Measurements from ENCODE around the gene E2F1.

The E2F1 gene, protein sequence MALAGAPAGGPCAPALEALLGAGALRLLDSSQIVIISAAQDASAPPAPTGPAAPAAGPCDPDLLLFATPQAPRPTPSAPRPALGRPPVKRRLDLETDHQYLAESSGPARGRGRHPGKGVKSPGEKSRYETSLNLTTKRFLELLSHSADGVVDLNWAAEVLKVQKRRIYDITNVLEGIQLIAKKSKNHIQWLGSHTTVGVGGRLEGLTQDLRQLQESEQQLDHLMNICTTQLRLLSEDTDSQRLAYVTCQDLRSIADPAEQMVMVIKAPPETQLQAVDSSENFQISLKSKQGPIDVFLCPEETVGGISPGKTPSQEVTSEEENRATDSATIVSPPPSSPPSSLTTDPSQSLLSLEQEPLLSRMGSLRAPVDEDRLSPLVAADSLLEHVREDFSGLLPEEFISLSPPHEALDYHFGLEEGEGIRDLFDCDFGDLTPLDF

DNA sequence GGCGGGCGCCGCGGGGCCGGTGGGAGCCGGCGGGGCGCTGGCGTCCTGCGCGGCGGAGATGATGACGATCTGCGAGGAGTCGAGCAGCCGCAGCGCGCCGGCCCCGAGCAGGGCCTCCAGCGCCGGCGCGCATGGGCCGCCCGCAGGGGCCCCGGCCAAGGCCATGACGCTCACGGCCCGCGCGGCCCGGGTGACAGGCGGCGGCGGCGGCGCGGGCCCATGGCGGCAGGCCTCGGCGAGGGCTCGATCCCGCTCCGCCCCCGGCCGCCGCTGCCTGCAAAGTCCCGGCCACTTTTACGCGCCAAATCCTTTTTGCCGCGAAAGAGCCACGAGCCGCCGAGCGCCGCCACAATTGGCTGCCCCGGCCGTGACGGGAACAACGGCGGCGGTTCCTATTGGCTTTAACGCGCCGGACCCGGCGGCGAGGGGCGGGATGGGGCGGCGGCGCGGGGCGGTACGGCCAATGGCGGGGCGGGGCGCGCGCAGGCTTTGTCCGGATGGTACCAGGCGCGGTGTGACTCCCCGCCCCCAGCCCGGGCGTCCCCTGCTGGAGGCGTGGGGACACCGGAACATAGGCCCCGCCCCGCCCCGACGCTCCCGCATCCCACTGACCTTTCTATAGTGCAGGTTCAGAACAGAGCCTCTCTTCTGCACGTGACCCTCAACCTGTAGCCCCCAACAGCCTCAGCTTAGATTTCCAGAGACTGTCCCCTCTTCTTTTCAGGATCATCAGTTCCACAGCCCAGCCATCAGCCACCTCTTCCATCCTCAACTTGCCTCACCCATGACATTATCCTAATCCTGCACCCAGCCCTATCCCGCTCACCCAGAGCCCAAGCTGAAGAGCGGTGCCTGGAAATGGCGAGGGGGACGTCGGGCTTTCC, at the start of gene E2F1:
Gene E2F1 (minus strand): TSS at position 286 of the 884 bp plus-strand sequence. CDS start 121 bp downstream, at position 165.
- DNase-seq: peak; percentile 91 to 97

- no peak for DNase-seq
Observed at GRCh38 chr20:33733654-33734576, 47.7 kb upstream of the E2F1 start.

DNA sequence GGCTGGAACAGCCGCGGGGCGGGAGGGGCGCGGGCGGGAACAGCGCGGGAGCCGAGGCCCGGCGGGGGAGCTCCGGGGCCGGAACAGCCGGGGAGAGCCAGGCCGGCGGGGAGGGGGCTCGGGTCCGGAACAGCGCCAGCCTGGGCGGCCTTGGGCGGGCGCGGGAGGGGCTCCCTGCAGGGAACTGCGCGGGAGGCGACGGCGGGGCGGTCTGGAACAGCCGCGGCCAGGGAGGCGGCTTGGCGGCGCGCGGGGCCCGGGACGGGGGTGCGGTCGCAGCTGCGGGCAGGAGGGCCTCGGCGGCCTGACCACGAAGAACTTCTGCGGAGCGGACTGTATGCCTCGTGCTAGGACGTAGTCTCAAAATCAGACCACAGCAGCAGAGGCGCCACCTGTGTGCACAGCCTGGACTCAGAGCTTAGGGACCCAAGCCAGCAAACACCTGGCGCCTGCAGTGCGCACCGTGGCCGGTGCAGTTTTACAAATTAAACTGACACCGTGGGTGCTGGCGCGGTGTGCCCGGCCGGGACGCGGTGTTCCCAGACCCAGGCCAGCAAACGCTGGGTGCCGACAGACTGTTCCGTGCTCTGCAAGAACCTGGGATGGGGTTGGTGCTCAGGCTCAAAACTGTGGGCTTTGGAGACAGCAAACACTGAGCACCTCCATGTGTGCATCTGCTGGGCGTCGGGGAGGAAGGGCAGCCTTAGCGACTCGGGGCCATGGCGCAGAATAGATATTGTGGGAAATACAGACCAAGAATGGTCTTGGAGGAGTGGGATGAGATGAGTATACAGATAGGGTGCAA, 46.2 kb upstream of the E2F1 start:
- peak in 1 of 2 experiments; percentile 81 for DNase-seq

DNA sequence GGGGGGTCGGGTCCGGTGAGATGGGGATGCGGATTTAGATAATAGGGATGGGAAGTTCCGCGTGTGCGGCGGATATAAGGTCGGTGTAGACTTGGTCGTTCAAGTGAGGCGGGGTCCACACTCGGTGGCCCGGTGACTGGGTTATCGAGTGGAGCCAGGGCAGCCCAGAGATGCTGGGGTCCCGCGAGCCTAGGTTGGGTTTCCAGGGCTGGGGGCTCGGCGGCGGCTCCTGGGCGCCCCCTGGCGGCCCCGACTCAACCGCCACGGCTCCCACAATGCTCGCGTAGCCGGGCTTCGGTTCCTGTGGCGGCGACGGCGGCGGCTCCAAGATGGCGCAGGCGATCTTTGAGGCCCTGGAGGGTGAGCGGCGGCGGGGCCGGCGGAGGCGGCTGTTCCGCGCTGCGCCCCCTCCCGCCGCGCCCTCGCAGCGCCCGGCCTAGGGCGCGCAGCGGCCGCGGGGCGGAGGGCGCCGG, 45.5 kb upstream of the E2F1 start, which contains the start of gene ZNF341:
Gene ZNF341 (plus strand): TSS at position 304 of the 473 bp plus-strand sequence. CDS start 26 bp downstream, at position 330.
- DNase-seq: peak; percentile 85 to 87

DNA sequence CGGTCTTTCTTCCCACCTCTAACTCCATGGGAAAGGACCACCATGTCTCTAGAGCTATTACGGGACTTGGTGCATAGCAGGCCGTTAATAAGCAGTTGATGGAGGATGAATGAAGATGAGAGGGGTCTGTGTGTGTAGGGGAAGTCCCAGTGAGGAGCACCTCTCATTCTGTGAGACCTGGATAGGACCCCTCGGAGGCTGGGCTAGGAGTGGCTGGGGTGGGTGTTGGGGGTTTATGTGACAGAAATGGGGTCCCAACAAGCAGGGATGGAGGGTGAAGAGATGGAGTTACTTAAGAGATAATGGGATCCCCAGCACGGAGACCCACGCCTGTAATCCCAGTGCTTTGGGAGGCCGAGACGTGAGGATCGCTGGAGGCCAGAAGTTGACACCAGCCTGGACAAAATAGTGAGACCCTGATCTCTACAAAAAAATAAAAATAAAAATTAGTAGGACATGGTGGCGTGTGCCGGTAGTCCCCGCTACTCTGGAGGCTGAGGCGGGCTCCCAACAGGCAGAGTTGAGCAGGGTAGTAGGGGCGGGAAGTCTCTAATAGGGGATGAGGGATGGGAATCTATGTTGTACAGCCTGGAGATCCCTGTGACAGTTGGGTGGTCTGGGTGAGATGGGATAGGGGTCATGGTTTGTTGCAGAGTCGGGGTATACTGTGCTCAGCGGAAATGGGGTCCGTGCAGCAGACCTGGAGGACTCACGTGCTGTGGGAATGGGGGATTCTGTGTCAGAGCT, 44.9 kb upstream of the E2F1 start:
- DNase-seq: no peak

GRCh38 chr20:33729101-33729500, 42.9 kb upstream of the E2F1 start:
- DNase-seq: no peak

DNA sequence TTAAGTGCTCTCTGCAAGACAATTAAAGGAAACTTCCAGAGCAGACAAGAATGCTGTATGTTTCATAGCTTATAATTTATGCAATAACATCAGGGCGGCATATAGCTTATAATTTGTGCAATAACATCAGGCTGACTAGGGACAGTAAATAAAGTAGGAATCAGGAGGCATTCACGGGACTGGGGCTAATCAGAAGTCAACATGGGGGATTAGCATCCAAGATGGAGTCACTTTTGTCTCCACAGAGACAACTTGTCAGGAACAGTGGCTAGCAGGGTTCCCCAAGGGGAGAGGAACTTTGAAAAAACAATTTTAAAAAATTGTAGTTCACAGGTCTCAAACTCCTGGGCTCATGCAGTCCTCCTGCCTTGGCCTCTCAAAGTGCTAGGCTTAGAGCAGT, 42.3 kb upstream of the E2F1 start:
- no peak for DNase-seq

- DNase-seq: no peak
Observed at GRCh38 chr20:33727806-33728205, 41.6 kb upstream of the E2F1 start.

- no peak for DNase-seq
Observed at GRCh38 chr20:33727115-33727479, 40.9 kb upstream of the E2F1 start.

DNA sequence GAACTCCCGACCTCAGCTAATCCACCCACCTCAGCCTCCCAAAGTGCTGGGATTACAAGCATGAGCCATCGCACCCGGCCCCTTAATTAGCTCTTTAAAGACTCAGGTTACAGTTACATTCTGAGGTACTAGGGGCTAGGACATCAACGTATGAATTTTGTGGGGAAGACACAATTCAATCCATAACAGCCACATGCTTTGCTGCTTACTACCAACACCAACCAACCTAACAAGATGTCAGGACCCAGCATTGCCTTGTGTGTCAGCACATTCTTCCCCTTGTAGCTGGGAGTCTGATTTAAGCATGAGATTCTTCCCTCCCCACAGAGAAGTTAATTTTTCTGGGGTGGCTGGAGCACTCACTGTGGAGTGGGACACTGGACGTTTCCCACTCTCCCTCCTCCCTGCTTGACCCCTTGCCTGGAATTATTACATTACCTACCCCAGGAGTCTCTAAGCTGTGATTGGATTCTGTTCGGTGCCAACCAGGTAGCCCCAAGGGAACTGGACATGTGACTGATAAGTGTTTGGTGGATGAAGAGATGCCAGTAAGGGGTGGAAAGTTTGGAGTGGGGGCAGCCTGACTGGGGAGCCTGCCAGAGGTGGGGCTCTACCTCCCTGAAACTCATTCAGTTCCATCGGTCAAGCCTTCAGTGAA, 39.6 kb upstream of the E2F1 start:
- no peak for DNase-seq

GRCh38 chr20:33724439-33725094, 38.4 kb upstream of the E2F1 start:
- DNase-seq: no peak

GRCh38 chr20:33721391-33722140, 35.4 kb upstream of the E2F1 start:
- no peak for DNase-seq

DNA sequence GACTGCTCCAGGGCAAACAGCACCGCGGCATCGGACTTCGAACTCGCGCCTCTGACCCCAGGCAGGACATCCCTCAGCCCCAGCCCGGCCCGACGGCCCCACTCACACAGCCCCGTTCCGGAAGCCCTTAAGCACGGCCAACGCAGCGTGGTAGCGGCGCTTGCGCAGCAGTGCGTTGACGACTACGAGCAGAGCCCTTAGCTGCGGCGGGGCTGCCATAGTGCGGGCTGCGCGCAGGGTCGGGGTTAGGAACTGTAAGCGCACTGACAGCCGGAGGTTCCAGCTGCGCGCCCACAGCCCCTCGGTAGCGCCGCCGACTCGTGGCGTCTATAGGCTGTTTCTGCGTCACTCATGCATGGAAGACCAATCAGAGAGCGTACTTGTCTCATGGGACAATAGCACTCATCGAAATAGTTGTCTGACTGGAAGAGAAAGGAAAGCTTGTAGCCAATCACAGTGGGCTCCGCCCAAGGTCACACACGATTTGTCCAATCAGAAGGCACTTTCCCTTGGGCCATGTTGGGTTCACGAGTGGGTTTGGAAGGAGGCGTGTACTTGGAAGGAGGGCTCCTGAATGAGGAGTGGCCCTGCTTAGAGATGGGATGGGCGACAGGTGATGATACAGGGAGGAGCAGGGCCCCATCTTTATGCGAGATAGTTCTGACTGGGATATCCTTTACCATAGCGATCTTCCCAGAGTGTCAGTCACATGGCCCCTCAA, 34.0 kb upstream of the E2F1 start, which contains the start of gene PXMP4:
Gene PXMP4 (minus strand): TSS at position 322 of the 721 bp plus-strand sequence. CDS start 103 bp downstream, at position 219.
- peak; percentile 71 to 92 for DNase-seq

- no peak for DNase-seq
Observed at GRCh38 chr20:33719277-33719988, 33.2 kb upstream of the E2F1 start.

GRCh38 chr20:33716498-33716897, 30.3 kb upstream of the E2F1 start:
- no peak for DNase-seq

DNA sequence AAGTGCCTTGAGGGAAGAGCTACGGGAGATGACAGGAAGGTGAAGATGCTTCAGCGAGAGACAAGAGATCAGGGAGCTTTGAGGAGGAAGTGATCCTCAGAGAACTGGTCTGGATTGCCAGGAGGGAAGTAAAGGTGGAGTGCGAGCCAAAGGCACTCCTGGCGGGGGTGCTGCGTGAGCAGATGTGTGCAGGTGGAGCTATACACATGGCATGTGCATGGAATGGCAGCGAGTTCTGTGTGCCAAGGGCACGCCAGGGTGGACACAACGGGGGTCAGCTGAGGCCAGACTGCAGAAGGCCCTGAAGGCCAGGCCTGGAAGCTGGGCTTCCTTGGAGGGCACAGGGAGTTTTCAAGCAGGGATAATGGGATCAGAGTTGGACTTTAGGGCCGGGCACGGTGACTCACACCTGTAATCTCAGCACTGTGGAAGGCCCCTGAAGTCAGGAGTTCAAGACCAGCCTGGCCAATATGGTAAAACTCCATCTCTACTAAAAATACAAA, 27.7 kb upstream of the E2F1 start:
- DNase-seq: no peak

DNA sequence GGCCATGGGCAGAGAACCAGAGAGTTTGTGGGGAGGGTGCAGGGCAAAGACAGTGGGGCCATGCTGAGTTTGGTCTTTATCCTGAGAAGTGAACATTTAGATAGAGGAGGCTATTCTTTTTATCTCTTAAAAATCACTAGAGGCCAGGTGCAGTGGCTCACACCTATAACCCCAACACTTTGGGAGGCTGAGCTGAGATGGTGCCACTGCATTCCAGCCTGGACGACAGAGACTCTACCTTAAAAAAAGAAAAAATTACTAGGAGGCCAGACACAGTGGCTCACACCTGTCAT, 25.2 kb upstream of the E2F1 start:
- DNase-seq: no peak
